HG03342 (cell line): ENCODE measurements around the gene ANKRD60.

Source experiments
- ATAC-seq: cut with Tn5 transposase; IDR thresholded peaks from one replicate; pipeline ENCODE4 v1.9.1; 2021; ENCODE audit warnings: mild to moderate bottlenecking, moderate library complexity; ENCODE audit not compliant: unreplicated experiment

ANKRD60 gene, protein sequence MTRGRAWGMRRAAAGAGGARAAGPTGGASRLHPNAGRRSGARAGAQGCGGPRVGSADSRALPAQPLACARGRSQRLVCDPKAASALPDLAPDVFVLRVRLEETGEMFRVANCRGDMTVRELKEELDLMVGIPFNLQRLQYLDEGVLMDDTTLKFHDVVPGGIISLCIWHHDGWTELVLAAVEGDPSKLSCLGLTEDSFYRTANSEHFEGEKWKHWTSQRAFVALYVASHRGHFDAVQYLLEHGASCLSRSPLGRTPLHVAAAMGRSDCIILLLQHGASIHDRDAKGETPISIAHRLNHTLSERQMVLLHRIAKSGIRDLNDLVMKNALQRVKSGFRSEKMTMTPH

GRCh38 chr20:58228484-58229197 is at the start of gene ANKRD60:
ANKRD60 (minus strand) TSS chr20:58228653; CDS start chr20:58228653, 0 bp downstream.
- no peak for ATAC-seq

DNA sequence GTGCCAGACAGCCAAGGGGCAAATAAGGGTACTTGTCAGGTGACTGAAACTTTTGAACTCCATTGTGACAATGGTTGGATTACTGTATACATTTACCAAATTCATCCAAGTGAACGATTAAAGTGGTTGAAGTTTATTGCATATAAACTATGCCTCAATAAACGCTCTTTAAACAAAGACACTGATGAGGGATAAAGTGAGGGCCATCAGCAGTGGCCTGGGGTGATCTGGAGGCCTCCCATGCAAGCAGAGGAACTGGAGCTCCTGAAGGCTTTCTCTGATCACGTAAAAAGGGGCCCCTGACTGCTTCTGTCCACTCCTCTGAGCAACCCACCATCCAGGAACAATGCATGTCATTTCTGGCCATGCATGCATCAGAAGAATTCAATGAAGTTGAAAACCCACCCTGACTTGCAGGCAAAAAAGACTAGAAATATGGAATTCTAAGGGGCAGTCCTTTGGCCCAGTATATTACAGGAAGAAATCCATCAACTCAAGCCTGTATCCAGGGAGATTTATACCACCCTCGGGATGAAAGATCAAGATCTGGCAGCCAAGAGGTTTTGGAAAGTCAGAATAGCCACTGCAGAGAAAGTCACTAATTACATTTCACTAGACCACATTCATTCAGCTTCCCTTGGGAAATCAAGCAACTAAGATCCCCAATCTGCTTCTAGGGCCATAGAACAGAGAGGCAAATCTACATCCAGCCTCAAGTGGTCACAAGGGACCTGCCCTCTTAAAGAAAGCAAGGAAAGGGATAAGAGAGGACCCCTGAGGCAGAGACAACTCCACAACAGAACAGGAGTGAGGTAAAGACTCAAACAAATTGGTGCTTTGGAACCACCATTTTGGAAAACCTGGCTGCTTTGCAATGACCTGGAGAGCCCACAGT is 49.4 kb upstream of the ANKRD60 start:
- ATAC-seq, result no peak

GRCh38 chr20:58277107-58277506 is 48.7 kb upstream of the ANKRD60 start:
- ATAC-seq, result no peak

- ATAC-seq, result no peak
Observed at GRCh38 chr20:58274384-58274783, 45.9 kb upstream of the ANKRD60 start.

GRCh38 chr20:58271606-58272351 is 43.3 kb upstream of the ANKRD60 start:
- ATAC-seq, result no peak

- ATAC-seq, result no peak
Observed at GRCh38 chr20:58268936-58269619, 40.6 kb upstream of the ANKRD60 start.

DNA sequence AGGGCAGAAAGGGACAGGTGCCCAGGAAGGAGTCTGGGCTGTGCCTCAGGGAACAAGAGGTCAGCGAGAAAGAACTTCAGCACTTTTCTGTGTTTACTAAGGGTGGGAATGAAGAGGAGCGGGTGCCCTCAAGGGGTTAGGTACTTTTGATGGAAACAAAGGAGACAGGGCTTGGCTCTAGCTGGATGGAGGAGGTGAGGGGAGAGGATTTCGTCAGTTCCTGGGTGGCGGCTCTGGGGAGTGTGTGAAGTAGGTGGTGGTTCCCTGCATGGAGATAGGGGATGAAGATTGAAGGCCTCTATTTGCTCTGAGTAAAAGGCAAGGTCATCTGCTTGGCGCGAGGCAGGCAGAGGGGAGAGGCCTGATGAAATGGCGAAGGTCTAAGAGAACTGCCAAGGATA is 40.0 kb upstream of the ANKRD60 start:
- ATAC-seq, result no peak

- ATAC-seq, result no peak
Observed at GRCh38 chr20:58267389-58268215, 39.1 kb upstream of the ANKRD60 start.

- ATAC-seq, result no peak
Observed at GRCh38 chr20:58264271-58264670, 35.8 kb upstream of the ANKRD60 start.

DNA sequence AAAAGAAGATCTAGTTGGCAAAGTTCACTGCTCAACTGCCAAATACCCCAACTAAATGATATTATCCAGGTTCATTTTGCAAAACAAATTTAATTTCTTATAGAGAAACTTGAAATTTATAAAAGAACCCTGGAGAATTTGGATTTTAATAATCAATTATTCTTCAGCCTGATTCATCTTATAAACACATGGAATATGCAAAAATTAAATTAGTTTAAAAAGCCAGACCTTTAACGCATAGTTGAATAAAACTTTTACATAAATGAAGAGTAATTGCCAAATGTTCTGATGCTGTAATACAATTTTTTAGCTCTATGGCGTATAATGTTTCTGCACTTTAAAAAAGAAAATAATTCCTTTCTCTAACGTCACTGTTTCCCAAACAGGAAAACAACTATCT is 33.2 kb upstream of the ANKRD60 start:
- ATAC-seq, result no peak

- ATAC-seq, result no peak
Observed at GRCh38 chr20:58260006-58260405, 31.6 kb upstream of the ANKRD60 start.

DNA sequence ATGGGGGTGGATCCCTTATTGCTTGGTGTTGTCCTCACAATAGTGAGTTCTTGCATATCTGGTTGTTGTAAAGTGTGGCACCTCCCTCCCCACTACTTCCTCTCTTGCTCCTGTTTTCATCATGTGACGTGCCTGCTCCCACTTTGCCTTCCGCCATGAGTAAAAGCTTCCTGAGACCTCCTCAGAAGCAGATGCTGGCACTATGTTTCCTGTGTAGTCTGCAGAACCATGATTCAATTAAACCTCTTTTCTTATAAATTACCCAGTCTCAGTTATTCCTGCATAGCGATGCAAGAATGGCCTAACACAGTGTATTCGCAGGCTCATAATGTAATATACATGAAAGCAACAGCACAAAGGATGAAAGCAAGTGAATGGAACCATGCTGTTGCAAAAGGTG is 28.4 kb upstream of the ANKRD60 start:
- ATAC-seq, result no peak

- ATAC-seq, result no peak
Observed at GRCh38 chr20:58256307-58256706, 27.9 kb upstream of the ANKRD60 start.

GRCh38 chr20:58254890-58255289 is 26.4 kb upstream of the ANKRD60 start:
- no peak for ATAC-seq

DNA sequence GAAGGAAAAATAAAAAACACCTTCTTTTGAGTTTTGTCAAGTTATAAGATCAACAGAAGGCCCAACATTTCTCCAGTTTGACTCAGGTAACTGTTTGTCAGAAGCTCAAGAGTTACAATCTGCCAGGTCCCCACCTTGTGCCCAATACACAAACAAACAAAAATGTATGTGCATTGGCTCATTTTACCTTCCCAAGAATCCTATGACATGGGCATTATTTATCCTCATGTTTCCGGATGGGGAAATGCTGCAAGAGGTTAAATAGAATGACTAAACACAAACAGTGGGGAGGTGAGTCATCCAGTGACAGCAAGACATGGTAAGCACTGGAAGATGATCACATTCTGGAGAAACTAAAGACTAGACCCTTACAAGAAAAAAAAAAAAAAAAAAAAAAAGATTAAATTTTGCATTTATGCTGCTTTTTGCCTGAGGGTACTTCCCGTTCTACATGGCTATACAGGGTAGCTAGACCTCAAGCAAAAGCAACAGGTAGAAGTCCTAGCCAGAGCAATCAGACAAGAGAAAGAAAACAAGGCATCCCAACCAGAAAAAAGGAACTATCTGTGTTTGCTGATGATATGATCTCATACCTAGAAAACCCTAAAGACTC is 23.6 kb upstream of the ANKRD60 start:
- ATAC-seq, result no peak

GRCh38 chr20:58251348-58251978 is 23.0 kb upstream of the ANKRD60 start:
- ATAC-seq, result no peak

DNA sequence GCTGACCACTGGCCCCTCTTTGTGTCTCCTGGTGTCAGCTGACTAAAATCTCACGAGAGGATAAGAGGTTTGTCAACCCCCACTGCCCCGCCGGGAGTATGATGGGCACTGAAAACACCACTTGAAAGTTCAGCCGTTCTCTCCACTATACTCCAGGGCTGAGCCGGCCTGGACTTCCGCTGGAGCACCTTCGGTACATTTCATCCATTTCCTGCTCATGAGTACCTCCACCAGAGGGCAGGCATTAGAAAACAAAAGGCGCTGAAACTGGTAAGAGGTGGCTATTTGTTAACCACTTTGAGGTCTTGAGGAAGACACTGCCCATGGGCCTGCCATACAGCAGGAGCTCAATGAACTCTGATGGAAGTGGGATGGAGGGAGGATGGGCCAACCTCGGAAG is 17.9 kb upstream of the ANKRD60 start:
- ATAC-seq, result no peak

DNA sequence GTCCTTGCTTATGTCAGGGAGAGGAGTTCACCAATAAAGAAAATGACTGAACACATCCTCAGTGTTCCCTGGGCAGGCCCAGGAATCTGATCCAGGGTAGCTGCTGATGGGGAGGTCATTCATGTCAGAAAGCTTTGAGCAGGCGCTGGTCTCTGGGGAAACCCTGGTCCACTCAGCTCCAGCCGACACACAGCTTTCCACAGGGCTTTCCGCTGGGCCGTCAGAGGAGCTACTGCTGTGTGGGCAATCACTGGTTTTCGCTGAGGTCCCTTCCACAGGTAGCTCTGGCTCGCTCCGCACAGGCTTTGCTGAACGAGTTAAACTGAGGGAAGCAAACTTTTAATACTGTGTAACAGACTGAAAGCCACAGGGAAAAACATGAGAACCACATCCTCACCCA is 17.5 kb upstream of the ANKRD60 start:
- ATAC-seq, result no peak
